ENCODE measurements around the gene TLL2. TPM values are rescaled to one million over a fixed set of nuclear protein-coding genes. Genes with fewer than 3 reads are reported as not detected.

Gene TLL2
- total and polyA plus RNA-seq, 2 donors (not counting 3 experiments of a cell fraction or from before 2014, with no cell fraction given): 0.03 to 0.20 TPM

DNA sequence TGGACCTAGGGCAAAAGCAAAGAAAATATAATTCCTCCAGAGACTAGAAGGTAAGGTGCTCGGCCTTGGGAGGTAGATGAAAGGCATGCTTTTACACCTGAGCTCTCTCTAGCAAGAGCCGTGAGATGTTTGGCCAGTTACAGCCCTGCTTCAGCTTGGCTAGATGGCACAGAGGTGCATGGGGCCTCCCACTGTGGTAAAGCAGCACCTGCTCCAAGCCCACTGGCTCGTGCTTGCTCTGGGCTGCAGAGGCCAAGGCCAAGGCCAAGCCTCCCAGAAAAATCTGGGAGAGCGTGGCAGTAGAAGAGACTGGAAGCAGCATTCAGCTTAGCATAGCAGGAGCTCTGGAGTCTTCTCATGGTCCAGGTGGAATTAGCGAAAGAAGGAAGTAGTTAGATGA is 123.9 kb downstream of the TLL2 start:
- H3K9ac ChIP-seq (replicated peaks; ENCODE audit: extremely low read depth, insufficient read depth, low read length): no peak overlapping the region
- dilution Hi-C loops (cut with MboI; ENCODE audit: extremely low pct_ligation_motif_present, low sequenced_read_pairs) (no loop called here), intact Hi-C loops (cut with micrococcal nuclease) (no loop called here)
- CTCF ChIA-PET: interaction anchor here (0.8 to 1.1 kb wide), 2 partner anchors 15 to 19 kb away, joined by 4 read pairs; no protein-coding TSS in a partner anchor
- BruUV-seq (replicated peaks): no TSS peak
- no peak overlapping the region for H2AFZ ChIP-seq (ENCODE audit: low read depth, low read length)
- H3K9me1 ChIP-seq (replicated peaks; ENCODE audit: control insufficient read depth, extremely low read depth, insufficient read depth, low read length): no peaks in the 10 kb centered on the region
- DNase-seq (ENCODE audit: low read depth, low spot score) (no peak), FAIRE-seq (no peak)
- no peaks in the 10 kb centered on the region for H3K9me3 ChIP-seq (replicated peaks; ENCODE audit: control insufficient read depth, insufficient read depth, low read length)
- no peak overlapping the region for H3K4me3 ChIP-seq (replicated peaks in 1 of 3; ENCODE audit: insufficient read depth in 1 of 3, low read depth in 1 of 3, low read length in 3 of 3)
- no peaks in the 10 kb centered on the region for H3K4me1 ChIP-seq (ENCODE audit: control insufficient read depth, extremely low read depth, insufficient read depth, low read length)
- peaks cover 2 to 3% of the 10 kb centered on the region in 2 experiments for H3K27me3 ChIP-seq (ENCODE audit: control insufficient read depth in 2 of 2, insufficient read depth in 2 of 2, low read length in 2 of 2)
- no peaks in the 10 kb centered on the region for H3K36me3 ChIP-seq (ENCODE audit: control insufficient read depth in 2 of 2, extremely low read depth in 1 of 2, insufficient read depth in 2 of 2, low read length in 2 of 2)
- no peak overlapping the region for H3K27ac ChIP-seq (ENCODE audit: insufficient read depth, low read depth, low read length)
- H3K4me2 ChIP-seq (ENCODE audit: insufficient read depth, low read length): no peak overlapping the region
- POLR2A ChIA-PET: no interaction called here
- H4K20me1 ChIP-seq (replicated peaks; ENCODE audit: control insufficient read depth, extremely low read depth, insufficient read depth, low read length): no peaks in the 10 kb centered on the region
- TF ChIP-seq, protein P1, sequence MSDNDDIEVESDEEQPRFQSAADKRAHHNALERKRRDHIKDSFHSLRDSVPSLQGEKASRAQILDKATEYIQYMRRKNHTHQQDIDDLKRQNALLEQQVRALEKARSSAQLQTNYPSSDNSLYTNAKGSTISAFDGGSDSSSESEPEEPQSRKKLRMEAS (IDR thresholded peaks at IDR 0.05; ENCODE audit: insufficient read depth, insufficient read length): no peak
- TF ChIP-seq POLR2AphosphoS5 (IDR thresholded peaks at IDR 0.05; ENCODE audit: insufficient read depth, low read depth, low read length) (no peak), GATA2 (IDR thresholded peaks at IDR 0.05; ENCODE audit: insufficient read depth, insufficient read length, low read depth, low read length) (no peak), POLR2A (IDR thresholded peaks at IDR 0.05; ENCODE audit: low read depth, low read length) (no peak), MYC (IDR thresholded peaks at IDR 0.05; ENCODE audit: low read depth, low read length) (no peak), FOS (IDR thresholded peaks at IDR 0.05; ENCODE audit: borderline replicate concordance, insufficient read depth, low read length) (no peak)
- TF ChIP-seq, protein P2, sequence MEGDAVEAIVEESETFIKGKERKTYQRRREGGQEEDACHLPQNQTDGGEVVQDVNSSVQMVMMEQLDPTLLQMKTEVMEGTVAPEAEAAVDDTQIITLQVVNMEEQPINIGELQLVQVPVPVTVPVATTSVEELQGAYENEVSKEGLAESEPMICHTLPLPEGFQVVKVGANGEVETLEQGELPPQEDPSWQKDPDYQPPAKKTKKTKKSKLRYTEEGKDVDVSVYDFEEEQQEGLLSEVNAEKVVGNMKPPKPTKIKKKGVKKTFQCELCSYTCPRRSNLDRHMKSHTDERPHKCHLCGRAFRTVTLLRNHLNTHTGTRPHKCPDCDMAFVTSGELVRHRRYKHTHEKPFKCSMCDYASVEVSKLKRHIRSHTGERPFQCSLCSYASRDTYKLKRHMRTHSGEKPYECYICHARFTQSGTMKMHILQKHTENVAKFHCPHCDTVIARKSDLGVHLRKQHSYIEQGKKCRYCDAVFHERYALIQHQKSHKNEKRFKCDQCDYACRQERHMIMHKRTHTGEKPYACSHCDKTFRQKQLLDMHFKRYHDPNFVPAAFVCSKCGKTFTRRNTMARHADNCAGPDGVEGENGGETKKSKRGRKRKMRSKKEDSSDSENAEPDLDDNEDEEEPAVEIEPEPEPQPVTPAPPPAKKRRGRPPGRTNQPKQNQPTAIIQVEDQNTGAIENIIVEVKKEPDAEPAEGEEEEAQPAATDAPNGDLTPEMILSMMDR (IDR thresholded peaks at IDR 0.05; ENCODE audit: extremely low read depth in 1 of 2, insufficient read depth in 1 of 2, low read depth in 1 of 2, low read length in 2 of 2): no peak
- H3K79me2 ChIP-seq (ENCODE audit: control insufficient read depth, insufficient read depth, low read length): no peaks in the 10 kb centered on the region
